HEK293 (cell line): ENCODE data around the gene PLEKHF1.

Source experiments
- KLF1 ChIP-seq: fragments of 450-650 bp; formaldehyde crosslinking; IDR thresholded peaks from 2 replicates; pipeline ENCODE4 v1.5.1; 2016; ENCODE audit warnings: missing biosample characterization, missing genetic modification characterization
- KLF16 ChIP-seq: fragments of 450-650 bp; formaldehyde crosslinking; IDR thresholded peaks from 2 replicates; pipeline ENCODE4 v1.5.1; 2017; ENCODE audit warnings: missing biosample characterization, missing genetic modification characterization
- OVOL3 ChIP-seq: fragments of 450-650 bp; formaldehyde crosslinking; IDR thresholded peaks from 2 replicates; pipeline ENCODE4 v1.5.1; 2016; ENCODE audit warnings: missing biosample characterization, missing genetic modification characterization
- SALL2 ChIP-seq: fragments of 450-650 bp; formaldehyde crosslinking; IDR thresholded peaks from 2 replicates; pipeline ENCODE4 v1.5.0; 2017; ENCODE audit warnings: missing biosample characterization, mild to moderate bottlenecking, missing genetic modification characterization, borderline replicate concordance
- TRIM28 ChIP-seq: IDR thresholded peaks from 2 replicates; pipeline ENCODE4 v1.6.1; 2011; ENCODE audit warnings: low read length, control low read depth, borderline replicate concordance
- ZBTB10 ChIP-seq: fragments of 450-650 bp; formaldehyde crosslinking; IDR thresholded peaks from 2 replicates; pipeline ENCODE4 v1.5.1; 2016; ENCODE audit warnings: missing biosample characterization, missing genetic modification characterization
- ZBTB20 ChIP-seq: fragments of 450-650 bp; formaldehyde crosslinking; IDR thresholded peaks from 2 replicates; pipeline ENCODE4 v1.5.1; 2016; ENCODE audit warnings: missing biosample characterization, missing genetic modification characterization
- ZBTB6 ChIP-seq: fragments of 450-650 bp; formaldehyde crosslinking; IDR thresholded peaks from 2 replicates; pipeline ENCODE4 v1.5.1; 2017; ENCODE audit warnings: missing biosample characterization, missing genetic modification characterization
- ZBTB8A ChIP-seq: fragments of 450-650 bp; formaldehyde crosslinking; IDR thresholded peaks from 2 replicates; pipeline ENCODE4 v1.5.1; 2016; ENCODE audit warnings: missing biosample characterization, missing genetic modification characterization
- ZFHX2 ChIP-seq: fragments of 450-650 bp; formaldehyde crosslinking; conservative IDR thresholded peaks from 2 replicates; pipeline ENCODE4 v1.5.1; 2016; ENCODE audit warnings: missing biosample characterization, missing genetic modification characterization
- ZIC2 ChIP-seq: fragments of 450-650 bp; formaldehyde crosslinking; IDR thresholded peaks from 2 replicates; pipeline ENCODE4 v1.5.1; 2016; ENCODE audit warnings: missing biosample characterization, missing genetic modification characterization
- ZNF157 ChIP-seq: fragments of 450-650 bp; formaldehyde crosslinking; IDR thresholded peaks from 2 replicates; pipeline ENCODE4 v1.5.1; 2016; ENCODE audit warnings: missing biosample characterization, missing genetic modification characterization
- ZNF175 ChIP-seq: fragments of 450-650 bp; formaldehyde crosslinking; IDR thresholded peaks from 2 replicates; pipeline ENCODE4 v1.5.1; 2016; ENCODE audit warnings: missing biosample characterization, missing genetic modification characterization
- ZNF221 ChIP-seq: fragments of 450-650 bp; formaldehyde crosslinking; IDR thresholded peaks from 2 replicates; pipeline ENCODE4 v1.5.1; 2017; ENCODE audit warnings: missing biosample characterization, missing genetic modification characterization, borderline replicate concordance
- ZNF341 ChIP-seq: fragments of 450-650 bp; formaldehyde crosslinking; IDR thresholded peaks from 2 replicates; pipeline ENCODE4; 2016; ENCODE audit warnings: low read depth, missing biosample characterization, missing genetic modification characterization
- ZNF354C ChIP-seq: fragments of 450-650 bp; formaldehyde crosslinking; IDR thresholded peaks from 2 replicates; pipeline ENCODE4 v1.5.1; 2016; ENCODE audit warnings: missing biosample characterization, missing genetic modification characterization, low read depth, borderline replicate concordance
- ZNF366 ChIP-seq: fragments of 450-650 bp; formaldehyde crosslinking; conservative IDR thresholded peaks from 2 replicates; pipeline ENCODE4 v1.5.1; 2016; ENCODE audit warnings: missing biosample characterization, missing genetic modification characterization
- ZNF423 ChIP-seq: fragments of 450-650 bp; formaldehyde crosslinking; IDR thresholded peaks from 2 replicates; pipeline ENCODE4 v1.5.1; 2016; ENCODE audit warnings: missing biosample characterization, missing genetic modification characterization
- ZNF530 ChIP-seq: fragments of 450-650 bp; formaldehyde crosslinking; IDR thresholded peaks from 2 replicates; pipeline ENCODE4 v1.5.1; 2016; ENCODE audit warnings: low read depth, missing biosample characterization, missing genetic modification characterization
- ZNF544 ChIP-seq: fragments of 450-650 bp; formaldehyde crosslinking; IDR thresholded peaks from 2 replicates; pipeline ENCODE4 v1.5.0; 2017; ENCODE audit warnings: missing biosample characterization, missing genetic modification characterization
- ZNF555 ChIP-seq: fragments of 450-650 bp; formaldehyde crosslinking; conservative IDR thresholded peaks from 2 replicates; pipeline ENCODE4 v1.5.1; 2017; ENCODE audit warnings: missing biosample characterization, mild to moderate bottlenecking, missing genetic modification characterization, inconsistent platforms
- ZNF560 ChIP-seq: fragments of 450-650 bp; formaldehyde crosslinking; IDR thresholded peaks from 2 replicates; pipeline ENCODE4 v1.5.1; 2017; ENCODE audit warnings: missing biosample characterization, missing genetic modification characterization, borderline replicate concordance
- ZNF610 ChIP-seq: fragments of 450-650 bp; formaldehyde crosslinking; IDR thresholded peaks from 2 replicates; pipeline ENCODE4 v1.5.1; 2016; ENCODE audit warnings: missing biosample characterization, missing genetic modification characterization, borderline replicate concordance
- ZNF621 ChIP-seq: fragments of 450-650 bp; formaldehyde crosslinking; IDR thresholded peaks from 2 replicates; pipeline ENCODE4 v1.5.1; 2017; ENCODE audit warnings: missing biosample characterization, missing genetic modification characterization
- ZNF707 ChIP-seq: fragments of 450-650 bp; formaldehyde crosslinking; IDR thresholded peaks from 2 replicates; pipeline ENCODE4 v1.5.1; 2016; ENCODE audit warnings: missing biosample characterization, missing genetic modification characterization
- ZSCAN4 ChIP-seq: fragments of 450-650 bp; formaldehyde crosslinking; IDR thresholded peaks from 2 replicates; pipeline ENCODE4 v1.5.1; 2017; ENCODE audit warnings: missing biosample characterization, missing genetic modification characterization

The PLEKHF1 gene

GRCh38 chr19:29662604-29663404 lies 2.5 kb upstream of the PLEKHF1 start (continued):
- TF ChIP-seq KLF1 (tag by site-specific recombination), result peak; percentile 48; the same call in 1 of the 2 replicates
- no peak for TF ChIP-seq ZNF544 (tag by site-specific recombination)
- TF ChIP-seq TRIM28, result peak; percentile 52; the same call in 1 of the 2 replicates
- no peak for TF ChIP-seq ZNF555 (tag by site-specific recombination)
- peak; percentile 11; the same call in 1 of the 2 replicates for TF ChIP-seq ZBTB8A (tag by site-specific recombination)
- no peak for TF ChIP-seq ZNF175
- TF ChIP-seq ZNF221 (tag by site-specific recombination), result no peak
- no peak; the same call in 1 of the 2 replicates for TF ChIP-seq ZNF157
- TF ChIP-seq ZSCAN4 (tag by site-specific recombination), result no peak
- TF ChIP-seq ZNF341 (tag by site-specific recombination), result 0 out of 2 replicates have a peak, but pooled peaks have one; percentile 17
- peak; percentile 73 for TF ChIP-seq ZNF366 (tag by site-specific recombination)
- TF ChIP-seq ZBTB10, result peak; percentile 18; the same call in 1 of the 2 replicates
- no peak for TF ChIP-seq SALL2 (tag by site-specific recombination)
- no peak for TF ChIP-seq ZNF621
- no peak for TF ChIP-seq OVOL3
- TF ChIP-seq ZNF423 (tag by site-specific recombination), result 0 out of 2 replicates have a peak, but pooled peaks have one; percentile 33
- TF ChIP-seq ZIC2 (tag by site-specific recombination), result peak; percentile 100
- peak; percentile 98 for TF ChIP-seq ZBTB20 (tag by site-specific recombination)
- peak; percentile 94 for TF ChIP-seq ZFHX2
- 0 out of 2 replicates have a peak, but pooled peaks have one; percentile 6 for TF ChIP-seq ZNF530
- TF ChIP-seq ZNF707 (tag by site-specific recombination), result no peak
- peak; percentile 20; the same call in 1 of the 2 replicates for TF ChIP-seq KLF16 (tag by site-specific recombination)
- TF ChIP-seq ZNF354C (tag by site-specific recombination), result no peak
- TF ChIP-seq ZNF560 (tag by site-specific recombination), result no peak
- peak; percentile 16; the same call in 1 of the 2 replicates for TF ChIP-seq ZBTB6 (tag by site-specific recombination)
- TF ChIP-seq ZNF610 (tag by site-specific recombination), result no peak
